H9 (cell line): ENCODE data around the gene OXTR. TPM values are rescaled to one million over a fixed set of nuclear protein-coding genes. Genes with fewer than 3 reads are reported as not detected.

Experiments used
- DNase-seq: peaks from one replicate; pipeline ENCODE4 v3.0.0-alpha.2; 2017
- H2AFZ ChIP-seq: one replicate; pipeline ENCODE4 v1.6.1; 2013; ENCODE audit warnings: mild to moderate bottlenecking, low read length, control low read depth, moderate library complexity
- H2AK5ac ChIP-seq: 2 replicates; pipeline ENCODE4 v1.6.1; 2013; ENCODE audit warnings: low read length, control low read depth, mixed read lengths; ENCODE audit not compliant: insufficient read length
- H2BK120ac ChIP-seq: one replicate; pipeline ENCODE4 v1.6.1; 2013; ENCODE audit warnings: low read depth, mild to moderate bottlenecking, low read length, control low read depth, inconsistent platforms; ENCODE audit not compliant: poor library complexity, severe bottlenecking
- H2BK12ac ChIP-seq: 2 replicates; pipeline ENCODE4 v1.6.1; 2013; ENCODE audit warnings: low read length, control low read depth, mixed read lengths, low read depth; ENCODE audit not compliant: insufficient read length
- H2BK15ac ChIP-seq: 2 replicates; pipeline ENCODE4 v1.6.1; 2013; ENCODE audit warnings: low read depth, low read length, control low read depth
- H2BK20ac ChIP-seq: one replicate; pipeline ENCODE4 v1.6.1; 2013; ENCODE audit warnings: low read depth, mild to moderate bottlenecking, low read length, control low read depth, inconsistent platforms; ENCODE audit not compliant: poor library complexity, severe bottlenecking
- H2BK5ac ChIP-seq: 2 replicates; pipeline ENCODE4 v1.6.1; 2013; ENCODE audit warnings: low read length, control low read depth, mixed read lengths; ENCODE audit not compliant: insufficient read length
- H3K14ac ChIP-seq: 2 replicates; pipeline ENCODE4 v1.6.1; 2013; ENCODE audit warnings: low read length, control low read depth; ENCODE audit not compliant: insufficient read depth
- H3K18ac ChIP-seq: 2 replicates; pipeline ENCODE4 v1.6.1; 2013; ENCODE audit warnings: low read depth, mild to moderate bottlenecking, mixed read lengths, low read length, control low read depth; ENCODE audit not compliant: insufficient read length
- H3K23ac ChIP-seq: 2 replicates; pipeline ENCODE4 v1.6.1; 2013; ENCODE audit warnings: low read length, control low read depth, mixed read lengths, low read depth; ENCODE audit not compliant: insufficient read length
- H3K23me2 ChIP-seq: 2 replicates; pipeline ENCODE4 v1.6.1; 2013; ENCODE audit warnings: low read depth, mild to moderate bottlenecking, mixed read lengths, low read length, control low read depth; ENCODE audit not compliant: insufficient read length, poor library complexity, severe bottlenecking
- H3K27ac ChIP-seq: 2 replicates; pipeline ENCODE4 v1.5.1; 2013; ENCODE audit warnings: low read length, control low read depth, mixed read lengths, low read depth; ENCODE audit not compliant: insufficient read length
- H3K27me3 ChIP-seq: 2 replicates; pipeline ENCODE4 v1.6.1; 2013; ENCODE audit warnings: low read length, control low read depth, inconsistent platforms; ENCODE audit not compliant: insufficient read depth
- H3K4ac ChIP-seq: 2 replicates; pipeline ENCODE4 v1.6.1; 2013; ENCODE audit warnings: low read depth, mild to moderate bottlenecking, control low read depth, inconsistent platforms, low read length, moderate library complexity
- H3K4me1 ChIP-seq: 2 replicates; pipeline ENCODE4 v1.6.1; 2013; ENCODE audit warnings: low read length, control low read depth, inconsistent platforms; ENCODE audit not compliant: insufficient read depth
- H3K4me2 ChIP-seq: 2 replicates; pipeline ENCODE4 v1.6.1; 2013; ENCODE audit warnings: low read length, control low read depth, mixed read lengths; ENCODE audit not compliant: insufficient read length, insufficient read depth
- H3K56ac ChIP-seq: 2 replicates; pipeline ENCODE4 v1.6.1; 2013; ENCODE audit warnings: low read depth, mild to moderate bottlenecking, mixed read lengths, low read length, control low read depth; ENCODE audit not compliant: insufficient read length
- H3K79me1 ChIP-seq: 2 replicates; pipeline ENCODE4 v1.6.1; 2013; ENCODE audit warnings: low read depth, mild to moderate bottlenecking, moderate library complexity, low read length, control low read depth, inconsistent platforms; ENCODE audit not compliant: insufficient read depth, poor library complexity, severe bottlenecking
- H3K79me2 ChIP-seq: 2 replicates; pipeline ENCODE4 v1.6.1; 2013; ENCODE audit warnings: low read length, control low read depth, inconsistent platforms; ENCODE audit not compliant: insufficient read depth
- H3K9ac ChIP-seq: 2 replicates; pipeline ENCODE4 v1.6.1; 2013; ENCODE audit warnings: low read length, control low read depth, mixed read lengths; ENCODE audit not compliant: insufficient read length; ENCODE audit errors: extremely low read depth
- H3K9me3 ChIP-seq: one replicate; pipeline ENCODE4 v1.6.1; 2013; ENCODE audit warnings: low read depth, low read length, inconsistent platforms; ENCODE audit not compliant: control insufficient read depth
- H3T11ph ChIP-seq: one replicate; pipeline ENCODE4 v1.6.1; 2013; ENCODE audit warnings: mild to moderate bottlenecking, low read length, control low read depth, inconsistent platforms
- H4K20me1 ChIP-seq: one replicate; pipeline ENCODE4 v1.6.1; 2013; ENCODE audit not compliant: control insufficient read depth, insufficient read length, insufficient read depth
- H4K5ac ChIP-seq: 2 replicates; pipeline ENCODE4 v1.6.1; 2013; ENCODE audit warnings: low read depth, mild to moderate bottlenecking, mixed read lengths, low read length, control low read depth; ENCODE audit not compliant: insufficient read length
- H4K8ac ChIP-seq: replicated peaks from 2 replicates; pipeline ENCODE4 v1.6.1; 2013; ENCODE audit warnings: low read length, control low read depth, mixed read lengths, low read depth; ENCODE audit not compliant: insufficient read length
- H4K91ac ChIP-seq: 2 replicates; pipeline ENCODE4 v1.6.1; 2013; ENCODE audit warnings: low read depth, mild to moderate bottlenecking, moderate library complexity, mixed read lengths, low read length, control low read depth; ENCODE audit not compliant: insufficient read length
- H3K27ac Mint-ChIP-seq, 3 experiments: 2 replicates in 2 of 3; 3 replicates in 1 of 3; pipeline ENCODE4 v1.8.0; 2020 to 2021; ENCODE audit warnings: mixed read lengths in 3 of 3, mild to moderate bottlenecking in 1 of 3, moderate library complexity in 1 of 3
- H3K27me3 Mint-ChIP-seq: 2 replicates; pipeline ENCODE4 v1.8.0; 2021; ENCODE audit warnings: low read depth, mild to moderate bottlenecking, moderate library complexity, mixed read lengths
- H3K36me3 Mint-ChIP-seq, 3 experiments: 2 replicates in 2 of 3; 3 replicates in 1 of 3; pipeline ENCODE4 v1.8.0; 2020 to 2021; ENCODE audit warnings: low read depth in 3 of 3, mixed read lengths in 3 of 3; ENCODE audit not compliant: insufficient read depth in 1 of 3
- H3K4me1 Mint-ChIP-seq, 2 experiments: 2 replicates each; pipeline ENCODE4 v1.8.0; 2020; ENCODE audit warnings: mixed read lengths in 2 of 2
- H3K4me3 Mint-ChIP-seq, 2 experiments: 2 replicates in 1 of 2; 3 replicates in 1 of 2; pipeline ENCODE4 v1.8.0; 2020 to 2021; ENCODE audit warnings: mild to moderate bottlenecking in 2 of 2, mixed read lengths in 2 of 2, moderate library complexity in 1 of 2
- H3K9me3 Mint-ChIP-seq, 2 experiments: 2 replicates in 1 of 2; 3 replicates in 1 of 2; pipeline ENCODE4 v1.8.0; 2020; ENCODE audit warnings: mild to moderate bottlenecking in 2 of 2, mixed read lengths in 2 of 2, moderate library complexity in 1 of 2
- total RNA-seq: library from RNA; stranded (reverse); gene quantifications from 2 replicates; pipeline ENCODE4 v1.2.1, GENCODE V29; 2021
- TF ChIP-seq, protein P1 (sequence below): fragments of 200-600 bp; sonication (generic); conservative IDR thresholded peaks from 3 replicates; pipeline ENCODE4 v1.8.0; 2021; ENCODE audit warnings: antibody characterized with exemption, mild to moderate bottlenecking

The OXTR gene
- total RNA-seq, 1 experiment from 2014 or later = 1.7 TPM

DNA sequence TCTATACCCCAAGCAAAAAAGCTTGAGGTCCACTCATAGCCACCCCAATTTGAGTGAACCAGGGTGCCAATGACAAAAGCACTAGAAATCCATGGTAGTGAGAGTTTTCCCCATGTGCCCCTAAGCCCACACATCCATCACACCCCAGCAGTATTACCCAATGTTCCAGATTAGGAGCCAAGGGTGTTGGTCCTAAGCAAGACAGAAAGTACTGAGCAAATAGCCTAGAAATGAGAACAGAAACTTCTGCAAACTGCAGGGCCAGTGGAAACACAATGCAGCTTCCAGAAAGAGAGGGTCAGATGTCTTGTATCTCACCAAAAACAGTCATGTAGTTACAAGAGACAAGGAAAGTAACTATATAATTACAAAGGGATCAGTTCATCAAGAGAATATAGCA, 10.9 kb upstream of the OXTR start:
- H3K27me3 ChIP-seq = no peaks in the 10 kb centered on the region
- Mint-ChIP-seq H3K27me3 (peaks cover 20% of the 10 kb centered on the region), H3K4me1 (peaks cover 4 to 5% of the 10 kb centered on the region in 2 experiments; a peak in 2 of 4 replicates), H3K9me3 (no peaks in the 10 kb centered on the region), H3K36me3 (peaks cover 0 to 3% (median 0%) of the 10 kb centered on the region in 3 experiments; a peak in 2 of 7 replicates), H3K4me3 (no peak overlapping the region), H3K27ac (no peak overlapping the region)
- no peak overlapping the region for H2BK12ac ChIP-seq
- no peak overlapping the region for H4K5ac ChIP-seq
- no peak overlapping the region for H2AFZ ChIP-seq
- H3K4me2 ChIP-seq = no peak overlapping the region
- no peak overlapping the region for H3K9ac ChIP-seq
- H2AK5ac ChIP-seq = no peak overlapping the region
- no peak overlapping the region for H3K4ac ChIP-seq
- H3K4me1 ChIP-seq = peaks cover 5% of the 10 kb centered on the region; the same call in 1 of the 2 replicates
- no peak overlapping the region for H3K18ac ChIP-seq
- no peaks in the 10 kb centered on the region for H3K9me3 ChIP-seq
- H3K14ac ChIP-seq = no peak overlapping the region
- H4K91ac ChIP-seq = no peak overlapping the region
- no peaks in the 10 kb centered on the region for H4K20me1 ChIP-seq
- H3K23ac ChIP-seq = no peak overlapping the region
- H2BK120ac ChIP-seq = no peak overlapping the region
- no peak overlapping the region for H2BK5ac ChIP-seq
- H3K56ac ChIP-seq = no peak overlapping the region
- TF ChIP-seq, protein P1, sequence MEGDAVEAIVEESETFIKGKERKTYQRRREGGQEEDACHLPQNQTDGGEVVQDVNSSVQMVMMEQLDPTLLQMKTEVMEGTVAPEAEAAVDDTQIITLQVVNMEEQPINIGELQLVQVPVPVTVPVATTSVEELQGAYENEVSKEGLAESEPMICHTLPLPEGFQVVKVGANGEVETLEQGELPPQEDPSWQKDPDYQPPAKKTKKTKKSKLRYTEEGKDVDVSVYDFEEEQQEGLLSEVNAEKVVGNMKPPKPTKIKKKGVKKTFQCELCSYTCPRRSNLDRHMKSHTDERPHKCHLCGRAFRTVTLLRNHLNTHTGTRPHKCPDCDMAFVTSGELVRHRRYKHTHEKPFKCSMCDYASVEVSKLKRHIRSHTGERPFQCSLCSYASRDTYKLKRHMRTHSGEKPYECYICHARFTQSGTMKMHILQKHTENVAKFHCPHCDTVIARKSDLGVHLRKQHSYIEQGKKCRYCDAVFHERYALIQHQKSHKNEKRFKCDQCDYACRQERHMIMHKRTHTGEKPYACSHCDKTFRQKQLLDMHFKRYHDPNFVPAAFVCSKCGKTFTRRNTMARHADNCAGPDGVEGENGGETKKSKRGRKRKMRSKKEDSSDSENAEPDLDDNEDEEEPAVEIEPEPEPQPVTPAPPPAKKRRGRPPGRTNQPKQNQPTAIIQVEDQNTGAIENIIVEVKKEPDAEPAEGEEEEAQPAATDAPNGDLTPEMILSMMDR = no peak
- H3K79me1 ChIP-seq = no peaks in the 10 kb centered on the region
- H2BK15ac ChIP-seq = no peak overlapping the region
- no peak for DNase-seq
- H3K27ac ChIP-seq = no peak overlapping the region
- H2BK20ac ChIP-seq = no peak overlapping the region
- H3K79me2 ChIP-seq = no peaks in the 10 kb centered on the region
- no peak overlapping the region for H4K8ac ChIP-seq
- no peaks in the 10 kb centered on the region for H3K23me2 ChIP-seq
- no peak overlapping the region for H3T11ph ChIP-seq
